GM19240 (cell line): ENCODE measurements around the gene RHBDF1.
A peak's percentile ranks its signal among the peaks of the same experiment; 100 is the strongest.

Experiments
- DNase-seq: peaks from one replicate; pipeline ENCODE4 v3.0.0; 2011; ENCODE audit warnings: low spot score; ENCODE audit not compliant: insufficient read length

The RHBDF1 gene

GRCh38 chr16:75580-76501 is 3.4 kb upstream of the RHBDF1 start:
- DNase-seq = no peak

- no peak for DNase-seq
Measured at GRCh38 chr16:74747-75334, 2.4 kb upstream of the RHBDF1 start.

- no peak for DNase-seq
Measured at GRCh38 chr16:74051-74746, 1.8 kb upstream of the RHBDF1 start.

GRCh38 chr16:71540-72401 is 660 bp downstream of the RHBDF1 start:
- DNase-seq = no peak

GRCh38 chr16:71210-71539 is 1.3 kb downstream of the RHBDF1 start:
- no peak for DNase-seq

- DNase-seq = no peak
Measured at GRCh38 chr16:69181-69580, 3.2 kb downstream of the RHBDF1 start.

- no peak for DNase-seq
Measured at GRCh38 chr16:67884-68789, 4.3 kb downstream of the RHBDF1 start.

- no peak for DNase-seq
Measured at GRCh38 chr16:67183-67791, 5.1 kb downstream of the RHBDF1 start.

- no peak for DNase-seq
Measured at GRCh38 chr16:66309-67182, 5.9 kb downstream of the RHBDF1 start.

- DNase-seq = peak; percentile 98
Measured at GRCh38 chr16:65745-66144, 6.7 kb downstream of the RHBDF1 start.

- no peak for DNase-seq
Measured at GRCh38 chr16:64914-65255, 7.5 kb downstream of the RHBDF1 start.

- DNase-seq = no peak
Measured at GRCh38 chr16:63998-64913, 8.2 kb downstream of the RHBDF1 start.

- DNase-seq = no peak
Measured at GRCh38 chr16:63466-63865, 9.0 kb downstream of the RHBDF1 start.

- DNase-seq = no peak
Measured at GRCh38 chr16:62968-63391, 9.5 kb downstream of the RHBDF1 start.

GRCh38 chr16:62283-62967 is 10.0 kb downstream of the RHBDF1 start:
- DNase-seq = no peak

- no peak for DNase-seq
Measured at GRCh38 chr16:61879-62281, 10.6 kb downstream of the RHBDF1 start.
